Measurements from ENCODE around the gene DPEP2NB. TPM values are rescaled to one million over a fixed set of nuclear protein-coding genes. Genes with fewer than 3 reads are reported as not detected.

The DPEP2NB gene
- total RNA-seq, 6 donors from 2014 or later, result not detected

DNA sequence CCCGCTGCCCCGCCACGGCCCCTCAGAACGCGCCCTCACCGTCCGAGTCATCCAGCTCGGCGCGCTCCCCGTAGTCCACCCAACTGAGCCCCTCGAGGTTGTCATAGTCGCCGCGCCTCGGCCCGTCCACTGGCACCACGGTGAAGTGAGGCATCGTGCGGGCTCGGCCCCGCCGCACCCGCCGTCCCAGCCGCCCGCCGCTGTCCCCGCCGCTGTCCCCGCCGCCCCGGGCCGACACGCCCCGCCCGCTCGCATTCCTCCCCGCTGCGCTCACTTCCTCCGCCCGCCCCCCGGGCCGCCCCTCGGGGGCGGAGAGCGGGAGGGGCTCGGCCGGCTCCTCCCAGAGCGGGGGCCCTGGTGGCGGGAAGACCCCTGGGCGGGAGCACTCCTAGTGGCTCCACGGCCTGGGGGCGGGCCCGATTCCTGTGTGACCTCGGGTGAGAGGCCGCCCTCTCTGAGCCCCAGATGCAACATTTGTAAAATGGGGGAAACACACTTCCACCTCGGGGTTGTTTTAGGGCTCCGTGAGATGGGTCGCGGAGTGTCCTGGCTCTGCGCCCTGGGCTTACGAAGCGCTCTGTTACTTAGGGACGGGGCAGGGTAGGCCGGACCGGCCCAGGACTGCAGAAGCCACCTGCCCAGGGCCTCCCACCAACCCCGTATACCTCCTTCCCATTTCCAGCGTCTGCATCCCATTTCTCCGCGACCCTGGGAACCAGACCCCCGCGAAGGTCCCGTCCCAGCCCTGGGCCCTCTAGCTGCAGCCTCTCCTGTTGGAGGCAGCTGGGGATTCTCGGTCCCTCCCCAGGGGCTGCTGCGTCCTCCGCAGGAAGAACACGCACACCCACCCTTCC, 47.1 kb downstream of the DPEP2NB start, which contains the start of gene SLC12A4:
Gene SLC12A4 (minus strand): TSS at position 238 of the 854 bp plus-strand sequence. CDS start 84 bp downstream, at position 154.
- Histone ChIP-seq H3K36me3 (peaks cover 0 to 4% (median 0%) of the 10 kb centered on the region in 4 donors), H3K27me3 (no peaks in the 10 kb centered on the region), H3K27ac (peak within 1 kb of the TSS; percentile 90 to 98 (median 96)), H3K9me3 (no peaks in the 10 kb centered on the region), H3K4me3 (peak within 1 kb of the TSS; percentile 49 to 99 (median 76)), H3K4me1 (peaks cover 26 to 47% (median 37%) of the 10 kb centered on the region in 4 donors)
- peak; percentile 92 to 97 for ATAC-seq (ENCODE audit: low FRiP score in 2 of 2)
- peak; percentile 89 to 97 for DNase-seq
- 1% methylated on average over 16 to 25 of the region's 78 CpGs for WGBS, 2 donors
- TF ChIP-seq, protein P1, sequence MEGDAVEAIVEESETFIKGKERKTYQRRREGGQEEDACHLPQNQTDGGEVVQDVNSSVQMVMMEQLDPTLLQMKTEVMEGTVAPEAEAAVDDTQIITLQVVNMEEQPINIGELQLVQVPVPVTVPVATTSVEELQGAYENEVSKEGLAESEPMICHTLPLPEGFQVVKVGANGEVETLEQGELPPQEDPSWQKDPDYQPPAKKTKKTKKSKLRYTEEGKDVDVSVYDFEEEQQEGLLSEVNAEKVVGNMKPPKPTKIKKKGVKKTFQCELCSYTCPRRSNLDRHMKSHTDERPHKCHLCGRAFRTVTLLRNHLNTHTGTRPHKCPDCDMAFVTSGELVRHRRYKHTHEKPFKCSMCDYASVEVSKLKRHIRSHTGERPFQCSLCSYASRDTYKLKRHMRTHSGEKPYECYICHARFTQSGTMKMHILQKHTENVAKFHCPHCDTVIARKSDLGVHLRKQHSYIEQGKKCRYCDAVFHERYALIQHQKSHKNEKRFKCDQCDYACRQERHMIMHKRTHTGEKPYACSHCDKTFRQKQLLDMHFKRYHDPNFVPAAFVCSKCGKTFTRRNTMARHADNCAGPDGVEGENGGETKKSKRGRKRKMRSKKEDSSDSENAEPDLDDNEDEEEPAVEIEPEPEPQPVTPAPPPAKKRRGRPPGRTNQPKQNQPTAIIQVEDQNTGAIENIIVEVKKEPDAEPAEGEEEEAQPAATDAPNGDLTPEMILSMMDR (IDR thresholded peaks at IDR 0.05), result peak in 2 of 6 experiments; percentile 12 to 15
- TF ChIP-seq EP300 (IDR thresholded peaks at IDR 0.05) (peak in 1 of 4 donors; percentile 32), POLR2AphosphoS5 (IDR thresholded peaks at IDR 0.05) (peak; percentile 67 to 89), POLR2A (IDR thresholded peaks at IDR 0.05) (peak in 3 of 4 donors; percentile 91 to 97 (median 94))

DNA sequence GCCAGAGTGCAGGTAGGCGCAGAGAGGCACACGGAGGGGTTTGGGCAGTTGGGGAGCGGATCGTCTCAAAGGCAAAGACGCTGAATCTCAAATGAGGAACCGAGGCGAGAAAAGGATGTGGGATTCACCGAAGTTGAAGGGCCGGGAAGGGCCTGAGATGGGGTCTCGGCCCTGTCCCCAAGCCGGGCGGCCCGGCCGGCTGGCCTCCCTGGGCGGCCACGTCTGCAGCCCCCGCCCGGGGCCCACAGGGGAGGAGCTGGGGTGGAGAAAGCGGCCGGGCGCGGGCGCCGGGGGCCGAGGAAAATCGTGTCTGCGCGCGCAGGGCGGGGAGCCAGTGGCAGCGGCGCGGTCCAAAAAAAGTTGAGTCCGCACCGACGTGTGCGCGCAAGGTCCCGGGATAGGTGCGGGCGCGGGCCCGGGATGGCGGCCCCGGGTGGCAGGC, 47.7 kb downstream of the DPEP2NB start:
- peak in 1 of 2 donors; percentile 92 for DNase-seq
- no peak for TF ChIP-seq POLR2A (IDR thresholded peaks at IDR 0.05)
- Histone ChIP-seq H3K36me3 (peaks cover 0 to 10% (median 2%) of the 10 kb centered on the region in 4 donors), H3K4me3 (peak overlapping the region; percentile 40 to 99 (median 76)), H3K27ac (peak overlapping the region; percentile 90 to 98 (median 96)), H3K9me3 (no peaks in the 10 kb centered on the region), H3K27me3 (no peaks in the 10 kb centered on the region), H3K4me1 (peaks cover 32 to 53% (median 43%) of the 10 kb centered on the region in 4 donors)
- ATAC-seq (ENCODE audit: low FRiP score in 2 of 2), result peak in 1 of 2 donors; percentile 64
- WGBS, 2 donors, result 0% methylated on average over 17 to 38 of the region's 45 CpGs

DNA sequence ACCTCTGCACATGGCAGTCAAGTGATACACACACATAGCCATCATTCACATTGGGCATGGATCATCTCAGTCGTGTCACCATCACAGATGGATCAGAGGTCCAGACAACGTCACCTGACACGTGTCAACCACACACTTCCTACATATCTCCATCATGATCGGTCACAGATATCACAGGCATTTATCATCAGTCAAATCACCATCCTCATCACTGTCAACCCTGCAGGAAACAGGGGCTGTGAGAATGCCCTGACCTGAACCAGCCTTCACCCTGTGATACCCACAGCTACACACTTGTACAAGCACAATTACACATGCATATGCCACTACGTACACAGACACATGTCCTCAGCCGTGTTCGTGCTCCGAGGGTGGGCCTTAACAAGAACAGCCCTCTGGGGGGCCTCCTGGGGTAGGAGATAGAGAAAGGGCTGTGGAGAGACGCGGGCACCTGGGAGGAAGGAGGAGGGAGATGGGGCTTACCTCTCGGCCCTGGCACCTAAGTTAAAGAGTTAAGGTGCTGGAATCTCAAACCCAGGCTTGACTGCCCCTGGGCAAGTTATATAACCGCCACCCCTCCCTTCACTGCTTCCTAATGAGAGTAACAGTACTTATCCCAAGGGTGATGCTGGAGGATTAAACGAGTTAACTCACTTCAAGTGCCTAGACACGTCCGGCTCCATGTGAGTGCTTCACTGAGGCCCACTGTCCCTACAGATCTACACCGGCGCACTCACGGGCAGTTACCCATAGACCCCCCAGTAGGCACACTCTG, 48.3 kb downstream of the DPEP2NB start:
- peaks cover 0 to 16% (median 7%) of the 10 kb centered on the region in 4 donors for H3K36me3 ChIP-seq

DNA sequence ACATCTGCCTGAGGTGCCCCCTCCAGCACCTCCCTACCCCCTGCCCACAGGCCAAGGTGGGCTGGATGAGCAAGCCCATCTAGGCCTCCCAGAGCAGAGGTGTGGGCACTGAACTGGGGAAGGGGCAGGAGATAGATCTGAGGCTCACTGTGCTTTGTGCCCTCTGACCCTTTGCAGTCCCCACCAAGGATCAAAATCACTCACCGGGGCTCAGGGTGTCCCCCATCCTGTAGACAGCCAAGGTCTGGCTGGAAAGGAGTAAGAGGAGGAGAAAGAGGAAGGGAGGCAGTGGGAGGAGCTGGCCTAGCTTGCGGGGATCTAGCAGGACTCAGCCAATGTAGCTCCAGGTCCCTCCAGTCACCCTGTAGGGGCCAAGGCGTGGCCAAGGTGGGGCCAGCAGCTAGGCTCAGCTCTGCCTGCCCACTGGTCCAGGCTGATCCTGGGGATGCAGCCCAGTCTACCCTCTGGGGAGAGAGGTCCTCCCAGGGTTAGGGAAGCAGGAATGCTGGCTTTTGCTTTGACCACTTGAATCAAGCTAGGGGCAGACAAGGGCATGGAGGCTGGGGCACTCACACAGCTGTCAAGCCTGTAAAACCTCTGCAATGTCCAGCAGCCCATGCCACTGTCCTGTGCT, 49.0 kb downstream of the DPEP2NB start:
- H3K4me1 ChIP-seq, result peaks cover 42 to 66% (median 51%) of the 10 kb centered on the region in 4 donors
- peak overlapping the region; percentile 90 to 98 (median 96) for H3K27ac ChIP-seq
- H3K9me3 ChIP-seq, result no peaks in the 10 kb centered on the region
- TF ChIP-seq EP300 (IDR thresholded peaks at IDR 0.05) (no peak), POLR2A (IDR thresholded peaks at IDR 0.05) (peak in 1 of 4 donors; percentile 15), POLR2AphosphoS5 (IDR thresholded peaks at IDR 0.05) (no peak)
- TF ChIP-seq, protein P1 (IDR thresholded peaks at IDR 0.05), result no peak
- ATAC-seq (ENCODE audit: low FRiP score in 2 of 2) (peak; percentile 3 to 36), DNase-seq (peak in 1 of 2 donors; percentile 51)
- peaks cover 0 to 23% (median 14%) of the 10 kb centered on the region in 4 donors for H3K36me3 ChIP-seq
- no peaks in the 10 kb centered on the region for H3K27me3 ChIP-seq
- 20 to 47% methylated on average over 1 to 3 of the region's 3 CpGs for WGBS, 2 donors
- peak overlapping the region; percentile 40 to 99 (median 76) for H3K4me3 ChIP-seq

More for the DNA sequence above, 48.3 kb downstream of the DPEP2NB start:
- DNase-seq (no peak), ATAC-seq (ENCODE audit: low FRiP score in 2 of 2) (peak in 1 of 2 donors; percentile 1)
- 6 to 25% methylated on average over 12 to 18 of the region's 18 CpGs for WGBS, 2 donors
- TF ChIP-seq POLR2A (IDR thresholded peaks at IDR 0.05) (no peak), POLR2AphosphoS5 (IDR thresholded peaks at IDR 0.05) (peak in 1 of 2 donors; percentile 29)
- H3K27ac ChIP-seq, result peak overlapping the region; percentile 90 to 98 (median 96)
- H3K9me3 ChIP-seq, result no peaks in the 10 kb centered on the region
- peak overlapping the region; percentile 40 to 99 (median 76) for H3K4me3 ChIP-seq
- peaks cover 36 to 59% (median 44%) of the 10 kb centered on the region in 4 donors for H3K4me1 ChIP-seq
- no peaks in the 10 kb centered on the region for H3K27me3 ChIP-seq

Data from upper lobe of left lung (tissue), 6 donors.